ENCODE results near the gene RAB1A.

The RAB1A gene

DNA sequence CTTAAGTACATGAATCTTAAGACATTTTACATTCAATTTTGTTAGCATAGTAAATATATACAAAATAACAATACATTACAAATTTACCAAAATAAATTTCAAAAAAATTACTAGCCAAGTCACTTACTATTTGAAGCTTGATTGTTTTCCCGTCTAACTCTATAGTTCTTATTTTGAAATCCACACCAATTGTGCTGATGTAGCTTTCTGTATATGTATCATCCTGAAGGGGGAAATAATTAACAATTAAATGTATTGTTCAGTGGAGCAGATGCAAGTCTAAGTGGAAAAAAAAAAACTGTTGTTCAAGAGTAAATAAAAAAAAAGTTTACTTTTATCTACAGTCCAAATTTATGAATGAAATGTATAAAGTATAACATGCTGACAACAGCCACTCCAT, 32.1 kb downstream of the RAB1A start:
- FAIRE-seq (no peak), DNase-seq (ENCODE audit: low spot score) (no peak)

DNA sequence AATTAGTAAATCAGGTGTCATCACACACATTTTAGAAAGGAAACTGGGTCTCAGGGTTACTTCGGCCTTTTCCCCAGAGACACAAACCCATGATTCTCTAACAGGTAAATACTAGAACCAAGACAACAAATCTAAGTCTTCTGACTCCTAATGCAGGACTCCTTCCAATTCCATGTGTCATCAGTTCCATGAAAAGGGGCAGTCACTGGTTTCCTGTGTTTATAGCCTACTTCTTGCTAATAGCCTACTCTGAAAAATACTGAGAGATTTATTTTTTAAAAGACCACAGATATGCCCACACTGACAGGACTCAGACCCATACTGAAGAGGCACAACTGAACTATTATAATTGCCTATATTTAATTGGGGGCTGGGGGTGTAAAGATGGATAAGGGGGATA, 33.0 kb downstream of the RAB1A start:
- FAIRE-seq (no peak), DNase-seq (ENCODE audit: low spot score) (no peak)

DNA sequence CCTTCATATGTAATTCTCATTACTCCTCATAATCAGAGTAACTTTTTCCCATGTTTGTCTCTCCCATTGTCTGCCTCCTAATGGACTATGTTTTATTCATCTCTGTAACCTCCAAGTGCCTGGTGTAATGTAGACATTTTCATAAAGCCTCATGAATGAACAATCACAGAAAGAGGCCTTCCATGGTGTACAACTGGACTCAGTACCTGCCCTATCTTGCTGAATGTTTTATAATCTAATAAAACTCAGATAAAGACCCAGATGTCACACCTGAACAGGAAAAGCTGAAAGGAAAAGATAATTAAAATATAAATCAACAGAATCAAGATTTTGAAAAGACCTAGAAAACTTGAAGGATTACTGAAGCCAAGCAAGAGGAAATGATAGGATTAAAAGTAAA, 36.7 kb downstream of the RAB1A start:
- DNase-seq (ENCODE audit: low spot score), result no peak
- FAIRE-seq, result no peak

DNA sequence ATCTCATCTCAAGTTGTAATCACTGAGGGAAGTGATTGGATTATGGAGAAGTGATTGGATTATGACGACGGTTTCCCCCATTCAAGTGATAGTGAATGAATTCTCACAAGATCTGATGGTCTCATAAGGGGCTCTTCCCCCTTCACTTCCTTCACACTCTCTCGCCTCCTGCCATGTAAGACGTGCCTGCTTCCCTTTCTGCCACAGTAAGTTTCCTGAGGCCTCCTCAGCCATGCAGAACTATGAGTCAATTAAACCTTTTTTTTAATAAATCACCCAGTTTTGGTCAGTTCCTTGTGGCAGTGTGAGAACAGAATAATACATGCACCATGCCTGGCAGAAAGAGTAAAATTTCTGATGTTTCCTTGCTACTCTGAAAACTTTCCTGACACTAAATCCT, 37.1 kb downstream of the RAB1A start:
- no peak for FAIRE-seq
- no peak for DNase-seq (ENCODE audit: low spot score)

DNA sequence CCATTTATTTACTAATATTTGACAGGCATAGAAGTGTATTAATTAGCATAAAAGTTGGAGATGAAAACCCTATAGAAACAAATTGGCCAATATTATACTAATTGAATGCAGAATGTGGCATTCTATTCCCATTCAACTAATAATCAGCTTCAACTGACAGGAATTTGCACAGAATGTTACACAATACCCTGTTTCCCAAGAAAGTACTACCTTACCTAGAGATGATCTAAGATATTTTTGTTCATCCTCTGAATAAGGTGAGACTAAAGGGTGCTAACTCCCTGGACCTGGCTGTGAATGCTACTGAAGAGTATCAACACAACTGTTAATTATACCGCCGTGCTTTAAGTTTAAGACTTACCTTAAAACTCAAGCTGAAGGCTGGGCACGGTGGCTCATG, 44.8 kb downstream of the RAB1A start:
- FAIRE-seq (no peak), DNase-seq (ENCODE audit: low spot score) (no peak)

DNA sequence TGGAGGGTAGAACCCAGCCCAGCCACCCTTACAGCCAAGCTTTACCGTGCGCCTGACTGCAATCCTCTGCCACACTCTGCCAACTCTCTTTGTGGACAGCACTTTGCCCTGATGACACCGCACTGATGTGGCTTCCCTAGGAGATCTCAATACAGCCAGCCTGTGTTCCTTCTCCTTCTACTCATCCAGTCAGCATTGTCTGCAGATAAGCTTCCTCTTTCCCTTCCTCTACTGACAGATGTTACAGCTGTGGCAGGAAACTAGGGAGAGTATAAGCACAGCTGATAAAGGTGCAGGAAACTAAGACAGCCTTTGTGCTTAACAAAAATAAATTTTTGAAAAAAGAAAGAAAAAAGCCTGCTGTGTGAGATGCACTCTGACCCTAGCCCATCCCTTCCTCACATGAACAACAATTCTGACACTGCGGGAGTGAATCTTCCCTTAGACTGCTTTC, 48.6 kb downstream of the RAB1A start:
- DNase-seq (ENCODE audit: low spot score), result no peak

DNA sequence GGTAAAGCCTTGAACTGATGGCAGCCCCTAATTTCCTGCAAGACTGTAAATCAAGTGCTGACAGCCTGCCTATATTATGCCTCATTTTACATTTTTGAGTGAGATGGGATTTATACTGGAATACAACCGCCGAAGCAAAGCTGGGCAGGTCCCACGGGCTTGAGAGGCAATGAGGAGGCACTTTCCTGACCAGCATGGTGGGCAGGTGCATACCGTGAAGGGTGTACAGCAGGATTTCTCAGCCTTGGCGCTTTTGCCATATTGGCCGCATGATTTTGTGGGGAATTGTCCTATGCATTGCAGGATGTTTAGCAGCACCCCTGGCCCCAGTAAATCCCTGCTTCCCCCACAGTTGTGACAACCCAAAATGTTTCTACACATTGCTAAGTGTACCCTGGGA, 50.9 kb downstream of the RAB1A start:
- no peak for FAIRE-seq

More for the DNA sequence above, 48.6 kb downstream of the RAB1A start:
- no peak for FAIRE-seq

DNA sequence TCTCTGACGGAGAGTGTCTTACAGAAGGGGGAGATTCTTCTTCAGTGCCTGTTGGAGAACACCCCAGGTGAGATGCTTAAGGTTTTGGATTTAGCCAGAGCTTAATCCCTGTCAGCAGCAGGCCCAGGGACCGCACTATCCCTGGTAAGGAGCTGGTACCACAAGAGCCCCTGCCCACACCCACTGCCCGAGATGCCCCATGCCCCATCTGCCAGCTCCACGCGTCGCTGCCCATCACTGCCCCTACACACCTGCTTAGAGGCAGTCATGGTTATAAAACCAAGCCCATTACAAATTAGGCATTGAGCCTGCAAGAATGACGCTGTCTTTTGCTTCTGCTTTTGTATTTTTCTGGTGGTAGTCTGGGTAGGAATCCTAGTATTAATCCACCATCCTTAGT, 52.0 kb downstream of the RAB1A start:
- no peak for FAIRE-seq
- DNase-seq (ENCODE audit: low spot score), result no peak

More for the DNA sequence above, 50.9 kb downstream of the RAB1A start:
- DNase-seq (ENCODE audit: low spot score), result no peak

DNA sequence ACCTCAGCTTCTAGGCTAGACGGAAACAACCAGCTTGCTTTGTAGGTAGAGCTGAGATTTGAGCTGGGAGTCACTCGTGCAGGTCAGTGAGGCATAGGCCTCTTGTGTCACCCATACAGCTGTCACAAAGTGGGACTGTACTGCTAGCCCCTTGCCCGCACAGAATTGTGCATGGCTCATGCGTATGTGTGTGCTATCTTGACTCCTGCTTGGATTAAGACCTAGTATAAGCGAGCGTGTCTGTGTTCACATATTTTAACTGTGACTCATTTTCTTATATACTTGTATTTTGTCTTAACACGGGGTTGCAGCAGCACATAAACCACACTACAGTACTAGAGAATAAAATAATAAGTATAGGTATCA, 53.6 kb downstream of the RAB1A start:
- DNase-seq (ENCODE audit: low spot score) (no peak), FAIRE-seq (no peak)

DNA sequence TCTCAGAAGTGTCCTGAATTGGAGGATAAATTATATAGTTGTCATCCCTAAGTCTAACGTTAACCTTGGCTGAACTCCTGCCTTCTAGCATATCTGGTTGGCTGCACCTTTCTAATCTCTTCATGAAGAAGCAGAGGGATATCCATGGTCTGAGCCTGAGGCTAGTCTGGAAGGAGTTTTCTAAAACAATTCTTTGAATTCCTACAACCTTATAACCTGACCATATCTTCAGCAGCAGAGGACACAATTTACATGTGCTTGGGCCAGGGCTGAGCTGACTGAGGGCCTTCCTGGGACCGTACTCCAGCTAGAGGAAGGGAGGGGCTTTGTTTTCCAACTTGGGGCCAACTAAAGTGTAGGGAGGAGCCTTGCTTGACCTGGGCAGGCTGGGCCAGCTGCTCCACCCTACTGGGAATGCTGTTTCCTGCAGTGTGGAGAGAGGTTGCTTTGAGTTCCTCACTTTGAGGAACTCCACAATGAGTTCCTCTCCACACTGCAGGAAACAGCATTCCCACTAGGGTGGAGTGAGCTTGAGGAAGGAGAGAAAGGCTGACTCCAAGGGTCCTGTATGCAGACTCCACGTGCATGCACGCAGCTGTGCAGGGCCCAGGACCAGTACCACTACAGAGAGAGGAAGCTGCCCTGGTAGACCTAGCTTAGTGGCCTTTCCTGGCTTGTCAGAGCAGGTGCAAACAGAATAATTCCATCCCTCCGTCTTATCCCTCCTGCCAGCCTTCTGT, 54.1 kb downstream of the RAB1A start:
- DNase-seq (ENCODE audit: low spot score), result no peak
- FAIRE-seq, result no peak

DNA sequence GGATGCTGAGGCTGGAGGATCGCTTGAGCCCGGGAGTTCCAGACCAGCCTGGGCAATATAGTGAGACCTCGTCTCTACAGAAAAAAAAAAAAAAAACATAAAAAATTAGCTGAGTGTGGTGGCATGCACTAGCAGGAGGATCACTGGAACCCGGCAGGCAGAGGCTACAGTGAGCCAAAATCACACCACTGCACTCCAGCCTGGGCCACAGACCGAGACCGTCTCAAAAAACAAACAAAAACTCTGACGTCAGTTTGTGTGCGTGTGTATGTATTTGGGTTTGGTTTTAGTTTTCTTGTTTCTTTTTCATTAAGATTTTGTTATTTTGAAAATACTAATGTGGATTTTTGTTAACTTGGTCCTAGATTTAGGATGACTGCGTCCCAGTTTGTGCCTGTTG, 54.7 kb downstream of the RAB1A start:
- FAIRE-seq, result no peak
- no peak for DNase-seq (ENCODE audit: low spot score)

DNA sequence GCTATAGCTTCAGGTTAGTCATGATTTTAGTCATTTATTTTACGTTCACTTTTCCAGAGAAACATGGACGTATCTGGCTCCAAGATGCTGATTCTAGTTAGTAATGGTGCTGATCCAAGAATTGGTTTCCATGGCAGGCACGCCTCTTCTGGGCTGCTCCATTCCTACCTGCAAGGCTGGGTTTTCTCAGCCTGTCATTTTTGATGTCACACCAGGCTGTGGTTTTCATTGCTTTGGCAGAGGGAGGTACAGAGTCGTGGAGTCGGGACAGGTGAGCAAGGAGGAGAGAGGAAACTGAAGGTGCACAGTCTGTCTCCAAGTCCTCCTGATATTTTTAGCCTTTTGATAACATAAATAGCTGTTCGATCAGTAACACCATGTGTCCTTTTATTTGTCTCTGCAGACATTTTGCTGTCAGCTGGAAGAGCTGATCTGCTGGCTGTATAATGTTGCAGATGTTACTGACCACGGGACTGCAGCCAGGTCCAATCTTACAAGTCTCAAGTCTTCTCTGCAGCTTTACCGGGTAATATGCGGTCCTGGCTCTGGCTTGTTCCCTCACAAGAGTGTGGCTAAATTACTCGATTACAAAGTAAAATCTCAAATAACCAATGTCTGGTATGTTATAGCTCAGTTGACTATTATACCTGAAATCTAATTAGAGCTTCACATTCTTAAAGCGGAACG, 55.9 kb downstream of the RAB1A start:
- no peak for FAIRE-seq
- no peak for DNase-seq (ENCODE audit: low spot score)

DNA sequence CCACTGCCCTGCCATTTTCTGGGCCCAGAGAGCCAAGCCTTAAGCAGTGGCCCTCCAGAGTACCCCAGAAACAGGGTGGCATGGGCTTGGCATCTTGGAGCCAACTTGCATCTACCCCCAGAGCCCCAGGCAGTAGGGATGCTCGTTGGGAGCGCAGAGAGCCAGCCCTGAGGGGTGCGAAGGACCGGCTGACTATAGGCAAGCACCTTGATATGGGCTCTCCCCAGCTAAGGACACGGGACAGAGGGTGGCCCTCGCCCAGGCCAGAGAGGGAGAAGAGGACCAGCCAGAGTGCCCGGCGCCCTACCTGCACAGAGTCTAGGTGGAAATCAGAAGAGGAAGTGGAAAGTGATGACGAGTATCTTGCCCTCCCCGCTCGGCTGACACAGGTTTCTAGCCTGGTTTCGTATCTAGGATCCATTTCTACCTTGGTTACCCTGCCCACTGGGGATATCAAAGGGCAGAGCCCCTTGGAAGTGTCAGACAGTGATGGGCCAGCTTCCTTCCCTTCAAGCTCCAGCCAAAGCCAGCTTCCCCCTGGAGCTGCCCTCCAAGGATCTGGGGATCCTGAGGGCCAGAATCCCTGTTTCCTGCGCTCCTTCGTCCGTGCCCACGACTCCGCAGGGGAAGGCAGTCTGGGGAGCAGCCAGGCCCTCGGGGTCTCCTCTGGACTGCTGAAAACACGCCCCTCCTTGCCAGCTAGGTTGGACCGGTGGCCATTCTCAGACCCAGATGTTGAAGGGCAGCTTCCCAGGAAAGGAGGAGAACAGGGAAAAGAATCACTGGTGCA, 57.5 kb downstream of the RAB1A start:
- no peak for DNase-seq (ENCODE audit: low spot score)
- FAIRE-seq, result no peak

DNA sequence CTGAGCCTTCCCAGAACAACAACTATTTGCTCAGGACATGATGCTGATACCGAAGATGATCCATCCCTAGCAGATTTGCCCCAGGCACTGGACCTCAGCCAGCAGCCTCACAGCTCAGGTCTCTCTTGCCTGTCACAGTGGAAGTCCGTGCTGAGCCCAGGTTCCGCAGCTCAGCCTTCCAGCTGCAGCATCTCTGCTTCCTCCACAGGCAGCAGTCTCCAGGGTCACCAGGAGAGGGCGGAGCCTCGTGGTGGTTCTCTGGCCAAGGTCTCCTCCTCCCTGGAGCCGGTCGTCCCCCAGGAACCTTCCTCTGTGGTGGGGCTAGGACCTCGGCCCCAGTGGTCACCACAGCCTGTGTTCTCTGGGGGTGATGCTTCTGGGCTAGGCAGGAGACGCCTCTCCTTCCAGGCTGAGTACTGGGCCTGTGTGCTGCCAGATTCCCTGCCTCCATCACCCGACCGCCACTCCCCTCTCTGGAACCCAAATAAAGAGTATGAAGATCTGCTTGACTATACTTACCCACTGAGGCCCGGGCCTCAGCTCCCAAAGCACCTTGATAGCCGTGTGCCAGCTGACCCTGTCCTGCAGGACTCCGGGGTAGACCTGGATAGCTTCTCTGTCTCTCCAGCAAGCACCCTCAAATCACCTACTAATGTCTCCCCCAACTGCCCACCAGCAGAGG, 58.3 kb downstream of the RAB1A start:
- no peak for FAIRE-seq
- no peak for DNase-seq (ENCODE audit: low spot score)

DNA sequence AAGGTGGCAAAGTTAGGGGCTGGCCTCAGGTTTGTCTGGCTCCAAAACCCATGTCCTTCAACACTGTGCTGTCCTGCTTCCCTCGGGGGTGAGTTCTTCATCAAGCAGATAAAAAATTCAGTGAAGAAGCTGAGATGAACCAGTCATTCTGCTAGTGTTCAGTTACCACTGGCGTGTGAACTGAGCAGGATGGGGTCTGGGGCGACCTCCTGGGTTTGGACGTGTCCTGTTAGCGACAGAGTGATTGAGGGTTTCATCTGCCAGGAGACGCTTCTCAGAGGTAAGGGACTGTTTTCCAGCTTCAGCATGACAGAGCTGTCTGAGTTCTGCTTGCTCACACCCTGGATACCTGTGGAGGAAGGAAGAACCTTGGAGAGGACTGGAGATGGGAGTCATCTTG, 59.0 kb downstream of the RAB1A start:
- no peak for FAIRE-seq
- DNase-seq (ENCODE audit: low spot score), result no peak

DNA sequence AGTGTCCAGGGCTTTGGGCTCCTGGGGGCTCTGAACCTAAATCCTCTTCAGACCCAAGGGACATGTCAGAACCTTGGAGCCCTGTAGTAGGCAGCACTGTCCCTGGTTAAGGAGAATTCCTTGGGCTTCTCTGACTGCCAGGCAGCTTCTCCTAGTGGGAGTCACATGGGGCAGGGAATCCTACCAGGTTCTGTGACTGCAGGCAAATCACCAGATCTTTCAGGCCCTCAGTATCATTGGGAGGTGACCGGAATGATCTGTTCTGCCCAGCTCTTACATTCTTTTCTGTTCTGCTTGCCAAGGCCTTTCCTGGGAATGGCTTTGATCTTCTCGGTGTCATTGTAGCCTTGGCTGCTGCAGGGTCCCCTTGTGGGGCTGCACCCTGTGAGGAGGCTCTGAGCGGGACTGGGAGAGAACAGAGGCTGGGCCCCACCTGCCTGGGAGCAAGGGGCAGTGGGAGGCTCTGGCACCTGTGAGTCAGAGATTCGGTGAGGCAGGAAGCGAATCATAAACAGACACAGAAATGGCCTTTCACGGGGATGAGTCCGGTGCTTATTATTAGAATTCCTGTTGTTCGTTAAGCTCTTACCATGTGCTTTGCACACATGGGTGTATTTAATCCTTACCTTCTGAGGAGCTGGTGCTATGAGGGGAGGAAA, 59.6 kb downstream of the RAB1A start:
- DNase-seq (ENCODE audit: low spot score), result peak; percentile 62
- FAIRE-seq, result no peak

DNA sequence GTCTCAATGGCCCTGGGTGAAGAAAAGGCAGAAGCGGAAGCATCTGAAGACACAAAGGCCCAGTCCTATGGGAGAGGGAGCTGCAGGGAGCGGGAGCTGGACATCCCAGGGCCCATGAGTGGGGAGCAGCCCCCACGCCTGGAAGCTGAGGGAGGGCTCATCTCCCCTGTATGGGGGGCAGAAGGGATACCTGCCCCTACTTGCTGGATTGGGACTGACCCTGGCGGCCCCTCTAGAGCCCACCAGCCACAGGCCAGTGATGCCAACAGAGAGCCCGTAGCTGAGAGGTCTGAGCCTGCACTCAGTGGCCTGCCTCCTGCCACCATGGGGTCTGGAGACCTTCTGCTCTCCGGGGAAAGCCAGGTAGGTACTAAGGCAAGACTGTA, 60.5 kb downstream of the RAB1A start:
- DNase-seq (ENCODE audit: low spot score), result no peak
- no peak for FAIRE-seq

DNA sequence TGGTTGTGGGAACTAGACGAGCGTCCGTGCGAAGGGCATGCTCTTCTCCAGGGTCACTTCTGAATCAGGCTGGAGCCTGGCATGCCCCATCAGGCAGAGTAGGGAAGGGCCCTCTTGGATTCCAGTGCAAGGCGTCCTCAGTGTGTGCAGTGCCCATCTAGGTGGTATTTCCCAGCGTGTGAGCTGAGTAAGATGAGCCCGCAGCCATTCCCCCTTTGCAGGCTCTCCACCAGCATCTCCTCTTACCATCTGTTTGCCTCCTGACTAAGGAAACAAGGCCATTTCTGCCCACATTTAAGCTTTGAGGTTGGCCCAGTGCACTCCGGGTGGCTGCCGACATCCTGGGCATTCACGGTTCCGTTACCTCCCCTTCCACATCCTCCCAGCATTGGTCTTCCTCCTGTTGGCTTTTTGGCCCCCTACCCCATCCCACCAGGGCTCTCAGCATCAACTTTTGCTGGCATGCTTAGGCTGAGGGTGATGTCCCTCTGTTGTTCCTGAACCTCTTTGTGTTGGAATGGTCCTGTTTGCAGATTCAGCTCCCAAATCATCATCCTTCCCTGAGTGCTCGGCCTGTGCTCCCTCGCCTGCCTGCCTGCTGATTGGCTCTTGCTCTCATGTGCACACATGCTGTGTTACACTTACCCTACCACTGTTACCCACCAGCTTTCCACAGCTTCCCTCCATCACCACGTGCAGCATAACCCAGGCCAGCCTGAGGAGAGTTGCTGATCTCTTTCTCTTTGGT, 61.9 kb downstream of the RAB1A start:
- FAIRE-seq (no peak), DNase-seq (ENCODE audit: low spot score) (no peak)

DNA sequence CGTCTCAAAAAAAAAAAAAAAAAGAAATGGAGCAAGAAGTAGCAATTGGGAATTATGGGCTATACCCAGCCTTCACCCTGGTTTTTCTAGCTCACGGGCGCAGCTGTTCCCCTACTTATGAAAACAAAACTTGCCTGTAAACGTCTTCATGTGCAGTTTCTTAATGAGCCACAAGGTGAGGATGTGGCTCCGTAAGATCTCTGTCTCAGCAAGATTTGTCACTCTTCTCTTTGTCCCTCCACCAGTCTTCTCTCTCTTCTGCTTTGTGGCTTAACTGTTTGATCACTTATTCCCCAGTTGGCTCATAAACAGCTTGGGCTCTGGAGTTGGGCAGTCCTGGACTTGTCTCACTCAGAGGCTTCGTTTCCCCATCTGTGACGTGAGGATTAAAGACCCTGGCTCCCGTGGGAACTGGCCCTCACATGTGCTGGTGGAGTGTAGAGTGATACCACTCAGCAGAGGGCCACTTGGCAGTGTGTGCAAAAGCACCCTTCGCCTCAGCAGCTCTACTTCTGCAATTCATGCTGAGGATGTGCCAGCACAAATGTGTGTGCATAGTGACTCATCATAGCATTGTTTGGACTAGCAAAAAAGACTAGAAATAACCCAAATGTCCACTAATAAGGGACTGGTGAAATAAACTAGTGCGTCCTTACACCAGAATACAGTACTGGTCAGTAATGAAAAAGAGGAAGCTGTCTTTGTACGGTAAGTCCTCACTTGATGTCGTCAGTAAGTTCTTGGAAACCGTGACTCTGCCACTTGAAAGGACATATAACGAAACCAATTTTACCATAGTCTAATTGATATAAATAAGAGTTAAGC, 65.0 kb downstream of the RAB1A start:
- FAIRE-seq (no peak), DNase-seq (ENCODE audit: low spot score) (peak; percentile 51)

Measured in urothelium cell line (cell line).